Liver (tissue), 9 donors: ENCODE data around the gene CCDC88C. TPM values are rescaled to one million over a fixed set of nuclear protein-coding genes. Genes with fewer than 3 reads are reported as not detected.

Source experiments
- DNase-seq: peaks from one replicate; pipeline ENCODE4 v3.0.0-alpha.2; 2017; ENCODE audit warnings: low spot score
- H3K27ac ChIP-seq, 2 donors: one replicate each; pipeline ENCODE4 v1.7.0; 2013; ENCODE audit warnings: inconsistent platforms in 2 of 2, low read length in 2 of 2, control low read depth in 1 of 2, low read depth in 1 of 2, mild to moderate bottlenecking in 1 of 2
- H3K27me3 ChIP-seq, 4 donors: one replicate each; pipeline versions ENCODE4 v1.6.1 to v1.7.0; 2013; ENCODE audit warnings: low read length in 3 of 4, inconsistent platforms in 1 of 4, mild to moderate bottlenecking in 1 of 4, moderate library complexity in 1 of 4; ENCODE audit not compliant: control insufficient read depth in 4 of 4, insufficient read depth in 4 of 4
- H3K36me3 ChIP-seq, 4 donors: one replicate each; pipeline versions ENCODE4 v1.6.1 to v1.7.0; 2013; ENCODE audit warnings: low read length in 3 of 4, mild to moderate bottlenecking in 3 of 4, low read depth in 1 of 4, moderate library complexity in 1 of 4; ENCODE audit not compliant: control insufficient read depth in 4 of 4, insufficient read depth in 3 of 4
- H3K4me1 ChIP-seq, 4 donors: one replicate each; pipeline versions ENCODE4 v1.6.1 to v1.7.0; 2013; ENCODE audit warnings: low read length in 3 of 4, mild to moderate bottlenecking in 3 of 4, moderate library complexity in 1 of 4; ENCODE audit not compliant: control insufficient read depth in 4 of 4, insufficient read depth in 4 of 4
- H3K4me3 ChIP-seq, 3 donors: one replicate each; pipeline versions ENCODE4 v1.6.1 to v1.7.0; 2013; ENCODE audit warnings: low read length in 3 of 3, control low read depth in 1 of 3, low read depth in 1 of 3, mild to moderate bottlenecking in 1 of 3
- H3K9ac ChIP-seq, 2 donors: one replicate each; pipeline ENCODE4 v1.7.0; 2013; ENCODE audit warnings: low read length in 2 of 2, mild to moderate bottlenecking in 2 of 2, moderate library complexity in 2 of 2, control low read depth in 1 of 2, low read depth in 1 of 2
- H3K9me3 ChIP-seq, 4 donors: one replicate each; pipeline versions ENCODE4 v1.6.1 to v1.7.0; 2013; ENCODE audit warnings: low read length in 3 of 4; ENCODE audit not compliant: control insufficient read depth in 4 of 4
- CTCF ChIP-seq: fragments of 150-350 bp; IDR thresholded peaks from 2 replicates; pipeline ENCODE4 v1.5.1; 2017; ENCODE audit warnings: improper control_type of control experiment, low read depth, low read length; ENCODE audit not compliant: missing input control
- EGR1 ChIP-seq, 2 donors: IDR thresholded peaks; 2 replicates each; pipeline ENCODE4 v1.6.1; 2016 to 2018; ENCODE audit warnings: antibody characterized with exemption in 2 of 2, low read depth in 2 of 2
- FOXA1 ChIP-seq: IDR thresholded peaks from 2 replicates; pipeline ENCODE4 v1.6.1; 2016; ENCODE audit warnings: antibody characterized with exemption
- FOXA2 ChIP-seq: IDR thresholded peaks from 2 replicates; pipeline ENCODE4 v1.6.1; 2016; ENCODE audit warnings: antibody characterized with exemption
- GABPA ChIP-seq, 2 donors: IDR thresholded peaks in 1 of 2; conservative IDR thresholded peaks in 1 of 2; 2 replicates each; pipeline ENCODE4 v1.6.1; 2016; ENCODE audit warnings: antibody characterized with exemption in 2 of 2, mild to moderate bottlenecking in 1 of 2, moderate library complexity in 1 of 2
- HNF4A ChIP-seq, 2 donors: conservative IDR thresholded peaks; 2 replicates each; pipeline ENCODE4 v1.6.1; 2016; ENCODE audit warnings: antibody characterized with exemption in 2 of 2, mild to moderate bottlenecking in 2 of 2
- JUND ChIP-seq, 2 donors: IDR thresholded peaks; 2 replicates each; pipeline ENCODE4 v1.6.1; 2016; ENCODE audit warnings: antibody characterized with exemption in 2 of 2
- MAX ChIP-seq: IDR thresholded peaks from 2 replicates; pipeline ENCODE4 v1.6.1; 2016; ENCODE audit warnings: antibody characterized with exemption
- NR2F2 ChIP-seq: IDR thresholded peaks from 2 replicates; pipeline ENCODE4 v1.6.1; 2016; ENCODE audit warnings: antibody characterized with exemption
- RAD21 ChIP-seq, 2 donors: IDR thresholded peaks; 2 replicates each; pipeline ENCODE4 v1.6.1; 2016; ENCODE audit warnings: antibody characterized with exemption in 2 of 2, mild to moderate bottlenecking in 2 of 2
- REST ChIP-seq: IDR thresholded peaks from 2 replicates; pipeline ENCODE4 v1.6.1; 2016; ENCODE audit warnings: antibody characterized with exemption, mild to moderate bottlenecking
- RXRA ChIP-seq, 2 donors: IDR thresholded peaks; 2 replicates each; pipeline ENCODE4 v1.6.1; 2017 to 2018; ENCODE audit warnings: antibody characterized with exemption in 2 of 2, mild to moderate bottlenecking in 1 of 2
- SP1 ChIP-seq: IDR thresholded peaks from 2 replicates; pipeline ENCODE4 v1.6.1; 2018; ENCODE audit warnings: antibody characterized with exemption, mild to moderate bottlenecking
- TAF1 ChIP-seq: conservative IDR thresholded peaks from 2 replicates; pipeline ENCODE4 v1.6.1; 2016; ENCODE audit warnings: antibody characterized with exemption, mild to moderate bottlenecking
- YY1 ChIP-seq: IDR thresholded peaks from 2 replicates; pipeline ENCODE4 v1.6.1; 2016; ENCODE audit warnings: antibody characterized with exemption, mild to moderate bottlenecking
- WGBS: extraction: QIAGEN DNeasy Blood & Tissue Kit; methylation state at CpG from one replicate; pipeline ENCODE4 v1.1.7; 2013; 5-methylcytosine and 5-hydroxymethylcytosine counted together
- polyA plus RNA-seq, 2 donors: library from polyadenylated mRNA; stranded (reverse) in 1 of 2; unstranded in 1 of 2; fragments of 200-250 nt in 1 of 2; fragments of >200 nt in 1 of 2; fragmentation: Nextera tagmentation in 1 of 2; extraction: Ambion mirVana in 1 of 2; gene quantifications; one replicate each; pipeline versions ENCODE4 v1.2.1 to v1.2.3, GENCODE V29; 2013 to 2015
- total RNA-seq, 2 donors: library from RNA; depleted of rRNA; stranded (reverse); fragments of >200 nt; gene quantifications; one replicate each; pipeline ENCODE4 v1.2.3, GENCODE V29; 2014
- donor health status: healthy.
- donor health status: healthy.
- donor health status: healthy.
- donor health status: healthy.
- donor health status: healthy.

Gene CCDC88C
- total and polyA plus RNA-seq, 4 donors, result 1.3 to 10.8 (median 4.0) TPM

- TF ChIP-seq CTCF, result no peak
- TF ChIP-seq FOXA1, result no peak
- no peak for TF ChIP-seq RXRA (IDR thresholded peaks at IDR 0.05)
- TF ChIP-seq HNF4A (conservative IDR thresholded peaks at IDR 0.05), result no peak
- no peak for TF ChIP-seq NR2F2
- no peak for TF ChIP-seq FOXA2
- TF ChIP-seq JUND (IDR thresholded peaks at IDR 0.05), result no peak
- no peak for TF ChIP-seq GABPA (IDR thresholded peaks at IDR 0.05 in 1 of 2, conservative IDR thresholded peaks at IDR 0.05 in 1 of 2)
- TF ChIP-seq SP1, result no peak
- no peak for TF ChIP-seq MAX
These were observed 58.9 kb downstream of the CCDC88C start (continued) for GRCh38 chr14:91358654-91359220.

GRCh38 chr14:91358025-91358319 is 59.6 kb downstream of the CCDC88C start:
- no peak overlapping the region for H3K4me3 ChIP-seq
- no peaks in the 10 kb centered on the region for H3K36me3 ChIP-seq
- peaks cover 0 to 6% (median 2%) of the 10 kb centered on the region in 4 donors for H3K4me1 ChIP-seq
- no peak overlapping the region for H3K27ac ChIP-seq
- no peaks in the 10 kb centered on the region for H3K27me3 ChIP-seq
- DNase-seq, result no peak
- H3K9me3 ChIP-seq, result no peaks in the 10 kb centered on the region
- TF ChIP-seq CTCF, result no peak
- no peak for TF ChIP-seq RXRA (IDR thresholded peaks at IDR 0.05)
- TF ChIP-seq EGR1 (IDR thresholded peaks at IDR 0.05; ENCODE audit: low read depth in 2 of 2), result no peak
- no peak overlapping the region for H3K9ac ChIP-seq
- WGBS, result 89% methylated on average over 9 of the region's 9 CpGs

GRCh38 chr14:91357272-91358024 is 60.2 kb downstream of the CCDC88C start:
- no peak for DNase-seq
- Histone ChIP-seq H3K9me3 (no peaks in the 10 kb centered on the region), H3K27ac (no peak overlapping the region), H3K9ac (no peak overlapping the region), H3K36me3 (no peaks in the 10 kb centered on the region), H3K4me1 (peaks cover 0 to 7% (median 4%) of the 10 kb centered on the region in 4 donors), H3K4me3 (no peak overlapping the region), H3K27me3 (no peaks in the 10 kb centered on the region)
- WGBS, result 92% methylated on average over 21 of the region's 21 CpGs
- no peak for TF ChIP-seq JUND (IDR thresholded peaks at IDR 0.05)
- no peak for TF ChIP-seq HNF4A (conservative IDR thresholded peaks at IDR 0.05)
- TF ChIP-seq RXRA (IDR thresholded peaks at IDR 0.05), result no peak
- TF ChIP-seq FOXA1, result no peak
- no peak for TF ChIP-seq REST
- no peak for TF ChIP-seq RAD21 (IDR thresholded peaks at IDR 0.05)
- TF ChIP-seq EGR1 (IDR thresholded peaks at IDR 0.05; ENCODE audit: low read depth in 2 of 2), result no peak
- no peak for TF ChIP-seq MAX
- TF ChIP-seq YY1, result no peak
- TF ChIP-seq CTCF, result no peak
- no peak for TF ChIP-seq TAF1
